NT2/D1 (cell line): ENCODE results near the gene ARFGEF3.

Experiments
- SUZ12 ChIP-seq: IDR thresholded peaks from 2 replicates; pipeline ENCODE4 v1.6.1; 2011; ENCODE audit not compliant: insufficient read length, insufficient read depth; ENCODE audit errors: extremely low read depth
- YY1 ChIP-seq: IDR thresholded peaks from 2 replicates; pipeline ENCODE4 v1.6.1; 2011; ENCODE audit not compliant: insufficient read length, insufficient read depth

GRCh38 chr6:138183790-138184134, 22.0 kb downstream of the ARFGEF3 start:
- TF ChIP-seq YY1 (no peak), SUZ12 (no peak)
